C4-2B (cell line): ENCODE data around the gene RPS24.

Source experiments
- CTCF ChIP-seq: fragments of 450-650 bp; conservative IDR thresholded peaks from 2 replicates; pipeline ENCODE4 v1.5.1; 2017; ENCODE audit warnings: mild to moderate bottlenecking
- ZFX ChIP-seq: fragments of 450-650 bp; IDR thresholded peaks from 2 replicates; pipeline ENCODE4 v1.6.1; 2017

DNA sequence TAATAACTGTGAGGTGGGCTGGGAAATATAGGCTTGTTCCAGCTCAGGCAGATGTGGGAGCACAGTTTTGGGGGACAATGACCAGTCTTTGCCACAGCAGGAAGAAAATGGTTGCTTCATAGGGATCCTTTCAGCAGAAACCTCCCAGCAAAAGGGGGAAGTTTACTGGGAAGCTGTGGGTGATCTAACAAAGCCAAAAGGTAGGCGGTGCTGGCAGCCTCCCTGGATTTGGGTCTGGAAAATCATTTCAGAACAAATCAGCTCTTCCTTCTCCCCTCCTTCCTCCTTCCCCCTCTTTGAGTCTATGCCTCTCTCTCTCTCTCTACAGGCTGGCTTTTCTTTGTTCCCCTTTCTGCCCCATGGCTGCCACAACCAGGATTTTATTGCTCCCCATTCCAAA lies 16.2 kb downstream of the RPS24 start:
- TF ChIP-seq CTCF = no peak
- TF ChIP-seq ZFX = no peak
